Suppressor macrophage treated with lipopolysaccharide for 1 hour (primary cell): ENCODE data around the gene LMAN1.

ENCODE experiments used
- DNase-seq, 3 donors: peaks; one replicate each; pipeline ENCODE4 v3.0.0-alpha.2; 2020 to 2022

LMAN1 gene, protein sequence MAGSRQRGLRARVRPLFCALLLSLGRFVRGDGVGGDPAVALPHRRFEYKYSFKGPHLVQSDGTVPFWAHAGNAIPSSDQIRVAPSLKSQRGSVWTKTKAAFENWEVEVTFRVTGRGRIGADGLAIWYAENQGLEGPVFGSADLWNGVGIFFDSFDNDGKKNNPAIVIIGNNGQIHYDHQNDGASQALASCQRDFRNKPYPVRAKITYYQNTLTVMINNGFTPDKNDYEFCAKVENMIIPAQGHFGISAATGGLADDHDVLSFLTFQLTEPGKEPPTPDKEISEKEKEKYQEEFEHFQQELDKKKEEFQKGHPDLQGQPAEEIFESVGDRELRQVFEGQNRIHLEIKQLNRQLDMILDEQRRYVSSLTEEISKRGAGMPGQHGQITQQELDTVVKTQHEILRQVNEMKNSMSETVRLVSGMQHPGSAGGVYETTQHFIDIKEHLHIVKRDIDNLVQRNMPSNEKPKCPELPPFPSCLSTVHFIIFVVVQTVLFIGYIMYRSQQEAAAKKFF

DNA sequence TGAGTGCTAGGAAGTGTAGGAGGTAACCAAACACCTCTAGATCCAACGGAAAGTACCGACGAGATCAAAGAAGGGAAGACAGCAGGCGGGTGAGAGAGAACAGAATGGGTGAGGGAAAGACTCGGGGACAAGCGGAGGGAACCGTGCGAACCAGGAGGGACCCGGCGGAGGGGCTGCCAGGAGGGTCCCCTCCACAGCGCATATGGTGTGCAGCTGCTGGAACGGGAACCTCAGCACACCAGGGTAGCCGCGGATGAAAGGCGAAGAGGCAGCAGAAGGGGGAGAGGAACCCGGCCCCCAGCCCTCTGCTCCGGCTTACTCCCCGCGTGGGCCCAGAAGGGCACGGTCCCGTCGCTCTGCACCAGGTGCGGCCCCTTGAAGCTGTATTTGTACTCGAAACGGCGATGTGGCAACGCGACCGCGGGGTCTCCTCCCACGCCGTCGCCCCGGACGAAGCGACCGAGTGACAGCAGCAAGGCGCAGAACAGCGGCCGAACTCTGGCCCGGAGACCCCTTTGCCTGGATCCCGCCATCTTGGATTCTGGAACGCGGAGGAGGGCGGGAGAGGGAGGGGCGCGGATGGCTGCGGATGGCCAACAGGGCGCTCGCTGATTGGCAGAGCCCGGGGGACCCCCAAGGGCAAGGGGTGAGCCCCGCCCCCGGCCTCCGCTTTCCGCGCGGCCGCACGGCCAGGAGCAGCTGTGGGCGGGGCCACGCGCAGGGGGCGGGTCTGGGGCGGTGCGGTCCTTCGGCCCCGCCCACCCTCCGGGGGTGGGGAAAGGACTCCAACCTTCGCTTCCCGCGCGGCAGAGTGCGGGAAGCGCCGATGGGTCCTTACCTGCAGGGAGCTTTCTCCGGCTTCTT, at the start of gene LMAN1:
LMAN1 (minus strand) TSS at position 554 of the 864 bp plus-strand sequence; CDS start at position 533, 21 bp downstream.
- peak; percentile 96 to 99 (median 97) for DNase-seq

DNA sequence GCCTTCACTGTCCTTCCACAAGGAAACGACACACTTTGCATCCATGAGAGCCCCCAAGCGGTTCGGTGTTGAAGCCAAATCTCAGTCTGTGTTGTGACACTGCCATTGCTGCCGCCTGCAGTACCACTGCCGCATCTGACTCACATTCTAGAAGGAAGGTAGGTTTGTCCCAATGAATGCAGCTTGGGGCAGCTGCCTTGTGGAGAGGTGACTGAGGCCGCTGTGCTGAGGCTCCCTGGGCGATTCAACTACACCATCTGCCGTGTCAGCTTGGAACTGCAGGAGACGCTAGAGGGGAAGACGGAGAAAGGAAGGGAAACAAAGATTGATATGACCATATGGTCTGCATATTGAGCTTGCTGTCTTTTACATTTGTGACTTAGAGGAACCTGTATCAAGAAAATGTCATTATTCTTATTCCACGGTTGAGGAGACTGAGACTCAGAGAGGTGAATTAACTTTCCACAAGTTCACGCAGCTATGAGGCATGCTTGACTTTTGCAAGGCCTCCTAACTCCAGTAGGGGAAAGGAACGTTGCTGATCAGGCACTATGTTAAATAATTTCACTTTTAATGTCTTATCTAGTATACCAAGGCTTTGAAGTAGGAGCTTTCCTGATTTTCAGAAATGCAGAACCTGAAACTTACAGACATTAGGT, 43.5 kb upstream of the LMAN1 start:
- peak; percentile 73 to 80 (median 77) for DNase-seq

DNA sequence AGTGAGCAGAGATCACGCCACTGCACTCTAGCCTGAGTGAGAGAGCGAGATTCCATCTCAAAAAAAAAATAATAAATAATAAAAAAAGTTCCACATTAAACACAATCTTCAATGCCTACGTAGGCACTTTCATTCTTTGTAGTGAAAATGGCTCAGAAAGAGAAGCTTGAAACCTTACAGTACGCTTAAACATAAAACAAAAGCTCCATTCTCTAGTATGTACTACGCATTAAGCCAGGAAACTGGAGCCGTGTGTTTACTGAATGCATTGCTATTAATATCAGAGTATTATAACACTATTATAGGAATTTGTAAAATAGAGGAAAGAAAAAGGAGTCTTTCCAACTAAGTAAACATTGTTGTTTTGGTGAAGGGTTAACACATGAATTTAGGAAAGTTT, 41.3 kb upstream of the LMAN1 start:
- no peak for DNase-seq

DNA sequence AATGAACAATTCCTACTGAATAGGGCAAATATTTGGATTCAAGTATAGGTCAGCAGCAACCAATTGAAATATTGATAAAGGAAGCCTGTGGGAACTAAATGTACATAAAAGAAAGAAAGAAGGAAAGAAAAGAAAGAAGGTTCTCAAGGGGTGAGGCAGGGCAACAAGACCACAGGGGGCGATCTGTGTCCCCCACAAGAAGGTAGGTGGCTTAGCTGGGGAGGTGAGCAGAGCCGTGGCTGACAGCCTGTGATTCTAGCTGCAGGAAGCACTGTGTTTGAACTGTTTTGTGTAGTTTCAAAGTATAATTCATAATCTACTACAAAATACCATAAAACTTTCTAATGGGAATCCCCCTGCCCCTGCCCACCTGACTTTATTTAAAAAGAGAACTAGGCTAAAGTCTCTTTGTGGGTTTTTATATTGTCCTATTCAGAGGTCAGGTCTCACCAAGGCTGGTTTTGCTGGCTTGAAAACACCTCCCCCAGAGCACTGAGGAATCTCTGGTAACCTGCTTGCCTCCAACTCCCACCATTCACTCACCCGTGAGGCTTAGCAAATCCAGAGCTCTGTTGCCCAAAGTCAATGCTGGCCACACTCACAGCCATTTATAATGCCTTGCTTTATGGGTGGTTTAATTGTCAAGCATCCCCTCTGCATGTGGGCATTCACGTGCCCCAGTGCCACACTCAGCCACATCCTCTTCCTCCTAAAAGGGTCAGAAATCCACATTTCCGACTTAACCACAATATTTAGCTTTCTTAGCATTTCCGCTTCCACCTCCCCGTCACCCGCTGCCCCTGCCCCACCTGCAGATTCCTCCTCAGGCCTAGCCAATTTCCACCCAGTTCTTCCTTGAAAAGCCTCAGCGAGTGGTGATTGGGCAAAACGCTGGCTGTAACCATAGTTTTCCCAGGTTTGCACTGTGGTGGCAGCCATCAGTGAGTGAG, 36.4 kb upstream of the LMAN1 start:
- DNase-seq: no peak

DNA sequence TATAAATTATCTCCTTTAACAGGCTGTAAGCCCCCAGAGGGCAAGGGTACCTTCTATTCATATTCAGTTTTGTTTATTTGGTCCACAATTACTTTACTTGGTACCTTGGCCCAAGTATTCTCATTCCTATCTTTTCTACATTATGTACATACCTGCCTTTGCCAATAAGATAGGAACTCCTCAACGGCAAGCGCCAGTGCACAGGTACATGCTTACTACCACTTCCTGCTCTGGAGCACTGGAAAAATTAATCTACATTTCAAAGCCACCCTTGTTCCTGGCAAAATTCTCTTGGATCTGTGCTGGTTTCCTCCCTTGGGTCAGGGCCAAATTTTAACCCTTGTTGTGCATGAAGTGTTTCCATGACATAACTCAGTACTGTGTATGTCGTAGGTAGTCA, 34.3 kb upstream of the LMAN1 start:
- no peak for DNase-seq

DNA sequence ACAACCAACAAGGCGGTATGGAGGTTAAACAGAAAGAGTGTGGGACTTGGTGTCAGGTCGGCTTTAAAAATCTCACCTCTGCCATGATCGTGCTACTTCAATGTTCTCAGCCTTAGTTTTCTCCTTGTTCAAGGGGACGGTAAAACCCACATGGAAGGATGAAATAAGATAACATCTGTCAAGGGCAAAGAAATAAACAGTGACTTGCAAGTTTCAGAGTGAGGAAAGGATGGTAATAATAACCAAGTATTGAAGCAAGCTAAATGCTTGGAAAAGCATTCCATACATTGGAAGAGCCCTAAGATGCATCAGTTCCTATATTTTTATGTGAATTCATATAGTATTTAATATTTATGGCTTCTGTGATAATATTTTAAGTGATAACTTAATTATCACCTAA, 29.8 kb upstream of the LMAN1 start:
- DNase-seq: no peak

DNA sequence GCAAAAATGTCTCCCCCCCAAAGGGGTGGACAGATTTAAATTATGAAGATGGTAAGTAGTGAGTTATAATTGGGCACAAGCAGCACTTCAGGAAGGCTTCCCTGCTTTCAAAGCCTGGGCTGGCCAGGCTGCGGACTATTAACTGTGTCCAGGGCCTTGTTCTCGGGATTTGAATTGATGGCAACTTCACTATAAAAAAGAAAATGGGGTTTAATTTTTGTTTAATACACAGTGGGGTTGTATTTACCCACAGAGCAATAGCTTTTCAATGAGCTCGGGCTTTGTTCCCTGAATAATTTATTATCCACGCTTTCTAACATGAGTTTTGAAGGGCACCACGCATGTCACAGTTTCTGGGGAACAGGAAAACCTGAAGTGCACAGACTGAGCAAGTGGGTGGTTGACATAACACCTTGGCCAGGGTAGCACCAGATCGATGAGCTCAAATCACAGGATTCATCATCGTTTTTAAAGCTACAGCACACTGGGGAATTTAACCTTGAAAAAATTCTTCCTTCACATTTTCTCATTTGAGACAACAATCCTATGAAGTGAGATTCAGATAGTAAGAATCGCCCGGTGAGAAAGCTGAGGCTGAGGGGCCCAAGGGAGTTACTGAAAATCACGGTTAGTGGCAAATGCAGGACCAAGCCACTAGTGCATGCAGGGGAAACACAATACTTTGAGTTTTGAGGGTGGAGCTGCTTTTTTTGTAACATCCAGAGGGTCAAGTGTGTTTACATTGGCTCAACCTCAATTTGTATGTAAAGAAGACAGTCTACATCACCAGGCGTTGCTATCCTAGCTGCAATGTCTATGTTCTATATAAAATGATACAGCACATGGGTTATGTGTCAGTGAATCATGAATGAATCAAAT, 28.9 kb upstream of the LMAN1 start:
- no peak for DNase-seq

DNA sequence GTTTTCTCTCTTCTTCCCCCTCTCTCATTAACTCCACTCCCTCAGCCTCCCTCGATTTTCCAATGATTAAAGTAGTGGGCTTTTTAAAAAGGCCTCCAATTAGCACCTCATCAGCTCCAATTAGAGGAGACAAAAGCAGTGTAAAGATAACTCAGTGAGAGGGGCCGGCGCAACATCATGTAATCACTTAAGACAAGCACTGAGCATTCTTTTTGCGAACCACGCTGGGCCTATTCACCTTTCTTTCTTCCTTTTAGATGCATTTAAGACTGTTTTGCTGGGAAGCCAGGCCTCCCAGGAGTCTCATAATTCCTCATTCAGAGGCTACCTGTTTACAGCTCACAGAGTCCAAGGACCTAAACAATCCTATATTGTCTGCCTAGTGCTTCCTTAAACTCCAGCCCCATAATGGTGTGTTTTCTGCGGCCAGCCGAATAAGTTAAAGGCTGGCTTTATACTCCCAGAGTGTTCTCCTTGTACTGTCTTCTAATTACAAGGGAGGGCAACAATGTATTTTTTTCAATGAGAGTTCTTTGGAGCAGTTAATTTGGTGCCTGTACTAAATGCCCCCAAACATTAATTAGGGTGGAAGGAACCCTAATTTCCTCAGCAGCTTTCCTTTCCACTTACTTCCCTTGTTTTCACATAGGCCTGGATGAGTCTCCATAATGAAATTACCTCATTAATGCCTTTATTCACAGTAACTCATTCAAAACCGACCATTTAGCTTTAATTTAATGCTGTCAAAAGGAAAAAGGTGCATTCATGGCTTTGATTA, 28.0 kb upstream of the LMAN1 start:
- no peak for DNase-seq

DNA sequence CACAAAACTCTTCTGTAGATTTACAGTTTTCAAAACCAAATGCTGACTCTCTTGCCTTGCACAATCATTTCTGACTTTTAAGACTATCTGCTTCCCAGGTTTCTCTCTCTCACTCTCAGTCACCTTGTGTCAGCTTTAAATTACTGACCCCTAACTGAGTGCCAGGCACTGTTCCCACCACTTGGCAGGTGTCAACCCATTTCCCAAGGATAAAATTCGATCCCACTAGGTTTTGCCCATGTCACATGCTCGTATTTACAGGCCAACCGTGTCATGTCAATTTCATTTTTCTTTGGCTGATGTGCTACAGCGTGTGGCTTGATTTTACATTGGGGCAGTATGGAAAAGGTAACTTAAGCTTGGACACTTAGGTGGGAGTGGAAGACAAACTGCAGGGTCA, 26.1 kb upstream of the LMAN1 start:
- no peak for DNase-seq

DNA sequence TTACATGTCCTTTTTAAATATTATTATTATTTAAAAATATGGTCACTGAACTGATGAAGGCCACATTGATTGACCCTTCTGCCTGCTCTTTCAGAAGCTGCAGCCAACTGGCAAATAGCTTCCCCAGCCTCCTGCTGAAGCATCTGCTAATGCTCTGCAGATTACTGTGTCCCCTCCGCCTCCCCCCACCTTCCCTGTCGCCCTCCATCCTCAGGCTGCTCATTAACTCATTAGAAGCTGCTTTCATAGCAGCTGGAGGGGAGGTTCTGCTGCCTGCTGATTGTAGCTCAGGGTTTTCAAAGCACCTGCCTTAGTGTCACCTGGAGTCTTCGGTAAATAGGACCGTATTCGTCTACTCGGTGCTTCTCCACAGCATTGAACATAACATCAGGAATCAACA, 24.8 kb upstream of the LMAN1 start:
- no peak for DNase-seq

DNA sequence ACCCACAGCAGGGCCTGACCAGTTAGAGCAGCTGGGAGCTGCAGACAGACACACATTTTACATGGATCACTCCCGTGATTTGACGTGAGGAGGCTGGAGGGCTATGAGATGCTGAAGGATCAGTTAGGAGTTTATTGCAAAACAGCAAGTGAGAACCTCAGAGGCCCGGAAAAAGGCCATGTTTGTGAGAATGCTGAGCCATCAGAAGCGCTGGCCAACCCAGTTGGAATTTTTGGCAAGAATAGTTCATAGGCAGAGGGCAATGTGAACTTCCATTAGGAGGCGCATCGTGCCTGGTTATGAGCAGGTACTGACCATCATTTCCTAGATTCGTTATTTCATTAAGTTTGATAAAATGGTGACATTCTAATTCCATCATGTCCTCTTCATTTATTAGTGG, 23.3 kb upstream of the LMAN1 start:
- DNase-seq: no peak

DNA sequence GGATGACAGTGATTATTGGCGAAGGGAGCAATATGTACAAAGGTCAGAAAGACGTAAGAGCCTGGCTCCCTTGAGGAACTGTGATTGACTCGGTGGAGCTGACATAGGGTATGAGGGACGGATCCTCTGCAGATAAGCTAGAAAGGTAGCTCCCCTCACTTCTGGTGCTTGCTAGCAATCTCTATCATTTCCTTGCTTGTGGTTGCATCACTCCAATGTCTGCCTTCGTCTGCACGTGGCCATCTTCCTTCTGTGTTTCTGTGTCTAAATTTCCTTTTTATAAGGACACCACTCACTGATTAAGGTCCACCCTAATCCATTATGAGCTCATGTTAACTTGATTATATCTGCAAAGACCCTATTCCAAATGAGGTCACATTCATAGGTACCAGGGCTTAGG, 22.9 kb upstream of the LMAN1 start:
- DNase-seq: no peak

DNA sequence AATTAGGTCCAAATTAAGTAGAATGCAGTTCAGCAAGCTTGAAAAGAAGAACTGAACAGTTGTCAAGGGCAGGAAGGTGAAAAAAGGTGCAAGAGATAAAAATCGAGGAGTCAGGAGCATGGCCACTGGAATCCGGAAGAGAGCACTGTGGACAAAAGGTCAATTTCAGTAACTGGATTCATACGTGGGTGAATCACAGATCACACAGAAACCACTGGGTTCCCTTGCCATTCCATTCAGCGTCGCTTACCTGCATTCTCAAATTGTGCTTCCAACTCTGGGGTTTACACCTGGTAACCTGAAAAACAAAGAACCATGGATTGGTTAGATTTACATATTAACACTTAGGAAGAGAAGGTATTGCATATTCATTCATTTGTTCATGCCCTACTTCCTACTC, 21.6 kb upstream of the LMAN1 start:
- no peak for DNase-seq

DNA sequence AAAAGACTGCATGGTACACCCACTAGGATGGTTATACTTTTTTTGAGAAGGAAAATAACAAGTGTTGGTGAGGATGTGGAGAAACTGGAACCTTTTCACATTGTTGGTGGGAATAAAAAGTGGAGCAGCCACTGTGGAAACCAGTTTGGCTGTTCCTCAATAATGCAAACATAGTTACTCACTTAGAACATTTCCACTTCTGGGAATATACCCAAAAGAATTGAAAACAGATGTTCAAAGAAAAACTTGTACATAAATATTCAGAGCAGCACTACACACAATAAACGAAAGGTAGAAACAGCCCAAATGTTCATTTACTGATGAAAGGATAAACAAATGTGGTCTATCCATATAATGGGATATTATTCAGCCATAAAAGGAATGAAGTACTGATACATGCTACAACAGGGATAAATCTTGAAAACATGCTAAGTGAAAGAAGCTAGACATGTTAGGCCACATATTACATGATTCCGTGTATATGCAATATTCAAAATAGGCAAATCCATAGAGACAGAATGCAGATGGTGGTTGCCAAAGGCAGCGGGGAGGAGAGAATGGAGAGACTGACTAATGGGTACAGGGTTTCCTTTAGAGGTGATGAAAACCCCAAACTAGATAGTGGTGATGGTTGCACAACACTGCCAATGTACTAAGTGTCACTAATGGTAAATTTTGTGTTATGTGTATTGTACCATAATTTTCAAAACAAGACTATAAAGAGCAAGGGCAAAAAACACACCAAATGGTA, 20.9 kb upstream of the LMAN1 start:
- DNase-seq: no peak

DNA sequence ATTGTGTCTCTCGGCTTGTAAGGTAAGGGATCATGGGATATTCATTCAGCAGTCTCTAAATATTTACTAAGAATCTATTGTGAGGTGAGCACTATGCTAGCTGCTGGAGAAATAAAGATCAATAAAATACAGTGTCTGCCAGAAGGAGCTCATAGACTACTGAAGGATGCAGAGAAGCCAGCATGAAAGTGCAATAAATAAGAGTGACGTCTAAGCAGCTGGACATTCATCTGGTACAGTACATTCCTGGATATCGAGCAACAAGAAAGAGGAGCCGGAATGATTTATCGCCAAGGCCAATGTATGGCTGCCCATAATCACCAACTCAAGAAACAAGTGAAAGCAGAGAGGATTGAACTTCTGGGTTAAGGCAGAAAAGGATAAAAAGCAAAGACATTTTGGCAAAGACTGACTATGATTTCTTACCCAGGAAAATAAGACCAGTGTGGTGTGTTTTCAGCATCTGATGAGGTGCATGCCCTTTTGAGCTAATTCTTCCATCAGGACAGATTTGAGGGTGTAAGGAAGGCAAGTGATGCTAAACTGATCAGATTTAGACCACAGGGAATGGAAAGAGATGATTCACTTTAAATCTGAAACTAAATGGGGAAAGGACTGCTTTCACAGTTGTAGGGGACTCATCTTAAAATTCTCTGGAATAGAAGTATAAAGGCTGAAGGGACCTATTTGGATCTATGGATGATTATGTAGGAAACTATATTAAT, 18.7 kb upstream of the LMAN1 start:
- no peak for DNase-seq

DNA sequence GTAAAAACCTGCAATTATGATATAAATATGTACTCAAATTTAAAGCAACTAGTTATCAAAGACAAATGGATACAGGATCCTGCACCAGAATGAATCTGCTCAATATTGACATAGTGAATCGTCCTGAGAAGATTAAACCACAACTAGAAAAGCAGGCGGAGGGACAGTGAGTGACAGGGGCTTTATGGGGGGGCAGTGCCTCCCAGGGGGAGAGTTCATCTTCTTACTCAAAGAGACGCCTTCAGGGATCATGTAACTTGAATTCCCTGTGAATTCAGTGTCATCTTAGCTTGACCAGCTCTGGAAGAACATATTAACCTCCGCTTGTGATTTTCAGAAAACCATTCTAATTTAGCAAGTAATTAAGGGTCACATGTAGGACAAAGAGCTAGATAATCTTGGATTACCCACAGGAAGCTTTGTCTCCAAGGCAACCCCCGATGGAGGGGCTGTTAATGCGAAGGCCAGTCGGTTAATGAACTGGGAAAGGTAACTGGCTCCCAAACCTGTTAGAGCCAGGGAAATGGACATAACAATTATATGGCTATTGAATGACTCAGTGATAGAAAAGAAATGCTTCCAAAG, 17.4 kb upstream of the LMAN1 start:
- no peak for DNase-seq

DNA sequence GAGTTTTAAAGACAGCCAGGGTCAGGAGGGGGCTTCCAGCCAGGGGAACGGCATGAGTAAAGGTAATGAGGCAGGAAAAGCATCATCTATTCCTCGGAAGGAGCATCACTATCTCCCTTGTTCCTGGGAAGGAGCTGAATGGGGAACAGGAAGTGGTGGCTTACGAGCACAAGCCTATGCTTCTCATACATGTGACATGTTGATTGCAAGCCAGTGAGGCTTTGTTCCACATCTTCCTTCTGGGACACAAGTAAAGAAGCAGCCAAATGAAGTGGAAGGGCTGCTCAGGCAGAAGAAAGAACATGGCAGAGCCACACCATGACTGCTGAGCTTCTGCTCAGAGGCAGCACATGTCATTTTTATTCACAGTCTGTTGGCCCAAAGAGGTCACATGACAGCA, 15.1 kb upstream of the LMAN1 start:
- DNase-seq: peak in 2 of 3 donors; percentile 9 to 20

DNA sequence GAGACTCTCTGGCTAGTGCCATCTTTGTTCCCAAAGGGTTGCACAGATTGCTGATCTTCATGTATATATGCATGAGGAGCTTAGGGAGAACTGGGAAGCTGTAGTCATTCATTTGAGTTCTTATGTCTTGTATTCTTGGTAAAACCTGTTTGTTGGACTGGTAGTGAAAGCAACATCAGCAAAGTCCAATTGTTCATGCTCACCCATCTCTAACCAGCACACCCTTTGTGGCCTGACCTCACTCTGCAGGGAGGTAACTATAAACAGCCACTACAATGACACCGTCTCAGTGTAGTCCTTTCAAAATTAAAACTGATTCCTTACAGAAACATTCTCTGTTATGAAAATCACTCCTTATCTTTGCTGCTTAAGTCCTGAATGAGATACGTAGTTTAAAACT, 13.9 kb upstream of the LMAN1 start:
- no peak for DNase-seq
